HG02588 (cell line): Measurements from ENCODE around the gene CFHR1.
A peak's percentile ranks its signal among the peaks of the same experiment; 100 is the strongest.
"Not testable (repeated sequence)": the region's sequence is repeated elsewhere in the genome, so short reads cannot be mapped to it uniquely, and the experiment has no call there.

Experiments used
- ATAC-seq: cut with Tn5 transposase; IDR thresholded peaks from one replicate; pipeline ENCODE4 v1.9.1; 2021; ENCODE audit warnings: mild to moderate bottlenecking, moderate library complexity; ENCODE audit not compliant: unreplicated experiment

The CFHR1 gene

GRCh38 chr1:196819531-196819930, at the start of gene CFHR1:
TSS of gene CFHR1 (plus strand) at chr1:196819731. CDS start at chr1:196819845, 114 bp downstream.
- ATAC-seq = not testable (repeated sequence)

DNA sequence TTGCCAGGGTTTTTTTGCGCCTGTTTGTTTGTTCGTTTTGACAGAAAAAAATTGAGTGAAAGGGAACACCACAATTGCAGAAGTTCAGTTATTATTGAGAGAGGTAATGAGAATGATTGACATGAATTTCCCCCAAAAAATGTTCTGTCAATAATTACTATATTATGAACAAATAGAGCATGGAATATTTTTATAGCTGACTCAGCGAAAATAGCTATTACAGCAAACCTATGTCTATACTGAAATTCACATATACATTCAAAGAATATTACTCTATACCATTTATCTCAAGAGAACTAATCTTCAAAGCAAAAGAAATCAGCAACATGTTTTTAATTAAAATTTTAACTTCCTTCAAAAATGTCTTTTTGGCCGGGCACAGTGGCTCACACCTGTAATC, 49.7 kb upstream of the CFHR1 start:
- not testable (repeated sequence) for ATAC-seq

DNA sequence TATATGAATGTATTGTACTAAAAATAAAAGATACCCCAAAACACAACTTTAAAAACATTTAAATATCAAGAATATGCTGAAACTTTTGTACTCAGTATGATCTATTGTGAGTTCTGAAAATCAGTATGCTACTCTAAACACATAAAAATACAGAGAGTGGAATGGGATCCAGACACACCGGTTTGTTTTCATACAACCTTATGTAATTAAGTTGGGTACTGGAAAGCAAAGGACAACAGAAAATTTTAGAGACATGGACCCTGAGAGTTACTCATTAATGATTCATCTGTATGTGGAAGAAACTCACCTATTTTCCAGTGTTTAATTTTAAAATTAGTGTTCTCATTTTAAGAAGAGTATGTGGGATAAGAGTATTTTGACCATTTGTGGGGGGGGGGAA, 45.8 kb upstream of the CFHR1 start:
- ATAC-seq = no peak

DNA sequence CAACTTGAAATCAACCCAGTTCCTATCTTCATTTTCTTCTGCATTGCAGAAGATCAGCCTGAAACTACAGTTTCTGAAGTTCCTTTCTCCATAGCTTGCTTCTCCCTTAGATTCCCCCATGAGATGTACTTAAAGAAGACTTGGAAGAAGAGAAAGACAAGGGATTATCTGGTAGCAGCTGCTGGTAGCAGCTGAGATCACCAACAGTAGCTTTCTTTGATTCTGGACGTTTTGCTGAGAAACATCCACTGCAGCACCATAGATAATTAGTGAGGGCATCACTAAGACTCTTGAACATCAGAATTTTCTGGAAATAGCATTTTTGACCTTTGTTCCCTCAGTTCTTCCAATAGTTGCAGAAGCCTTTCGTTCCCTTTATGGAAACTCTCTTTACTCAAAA, 45.4 kb upstream of the CFHR1 start:
- ATAC-seq = no peak

DNA sequence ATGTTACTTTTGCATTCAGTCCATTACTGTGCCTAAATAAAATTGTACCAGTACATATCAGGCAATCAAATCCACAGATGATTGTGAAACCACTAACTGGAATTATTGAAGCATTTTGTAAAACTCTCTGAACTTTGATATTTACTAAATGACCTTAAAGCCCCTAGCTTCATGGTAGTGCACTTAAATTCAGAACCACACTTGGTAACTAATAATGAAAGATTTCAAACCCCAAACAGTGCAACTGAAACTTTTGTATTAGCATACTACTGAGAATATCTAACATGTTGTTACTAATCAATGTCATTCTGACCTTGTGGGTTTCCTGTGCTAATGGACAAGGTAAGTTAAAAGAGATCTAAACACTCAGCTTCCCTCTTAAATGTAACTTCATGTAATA, 44.9 kb upstream of the CFHR1 start, which contains the start of gene CFHR3:
CFHR3 (plus strand) TSS at position 238 of the 400 bp plus-strand sequence; CDS start at position 285, 47 bp downstream.
- peak; percentile 79 for ATAC-seq

- no peak for ATAC-seq
These were observed 41.9 kb upstream of the CFHR1 start for GRCh38 chr1:196777603-196778002.

- ATAC-seq = no peak
These were observed 40.4 kb upstream of the CFHR1 start for GRCh38 chr1:196779093-196779492.

DNA sequence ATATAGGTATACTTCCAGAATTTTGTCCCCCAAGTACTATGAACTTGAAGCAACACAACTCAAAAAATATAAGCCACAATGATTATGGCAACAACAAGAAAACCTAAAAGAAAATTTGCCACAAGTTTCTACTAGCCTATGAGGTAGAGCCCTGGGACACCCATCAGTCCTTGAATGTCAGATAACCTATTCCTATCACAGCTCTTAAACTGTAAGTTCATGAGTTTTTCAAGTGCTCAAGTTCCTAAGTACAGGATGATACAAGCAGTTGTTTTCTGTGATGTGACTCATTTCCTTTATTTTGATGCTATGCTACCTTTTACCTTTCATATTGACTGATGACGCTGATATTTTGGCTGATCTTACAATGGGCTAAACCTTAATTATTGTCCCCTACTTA, 28.3 kb upstream of the CFHR1 start:
- ATAC-seq = not testable (repeated sequence)

DNA sequence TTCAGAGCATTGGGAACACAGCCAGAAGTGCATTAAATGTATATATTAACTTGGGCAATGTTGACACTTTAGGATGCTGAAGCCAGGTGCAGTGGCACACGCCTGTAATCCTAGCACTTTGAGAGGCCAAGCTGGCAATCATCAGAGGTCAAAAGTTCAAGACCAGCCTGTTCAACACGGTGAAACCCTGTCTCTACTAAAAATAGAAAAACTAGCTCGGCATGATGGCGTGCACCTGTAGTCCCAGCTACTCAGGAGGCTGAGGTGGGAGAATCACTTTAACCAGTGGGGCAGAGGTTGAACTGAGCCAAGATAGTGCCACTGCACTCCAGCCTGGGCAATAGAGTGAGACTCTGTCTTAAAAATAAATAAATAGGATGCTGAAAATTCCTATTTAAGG, 25.4 kb upstream of the CFHR1 start:
- not testable (repeated sequence) for ATAC-seq

- no peak for ATAC-seq
These were observed 21.6 kb upstream of the CFHR1 start for GRCh38 chr1:196797891-196798290.

DNA sequence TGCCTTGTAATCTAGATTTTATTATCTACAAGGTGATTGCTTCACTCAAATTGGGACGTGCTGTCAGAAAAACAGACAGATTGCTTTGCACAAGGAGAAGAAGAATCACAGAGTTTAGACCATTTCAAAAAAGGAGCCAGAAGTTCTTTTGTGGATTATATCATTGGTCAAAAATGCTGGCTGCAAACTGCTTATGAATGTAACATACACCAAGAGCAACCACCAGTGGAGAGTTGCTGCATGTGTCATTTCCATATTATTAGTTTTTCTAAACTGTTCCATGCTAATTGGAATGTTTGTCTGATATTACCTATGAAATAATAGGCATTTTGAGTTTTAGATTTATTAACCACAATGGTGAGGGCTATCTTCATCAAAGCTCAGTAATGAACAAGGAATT, 17.6 kb upstream of the CFHR1 start:
- ATAC-seq = not testable (repeated sequence)

DNA sequence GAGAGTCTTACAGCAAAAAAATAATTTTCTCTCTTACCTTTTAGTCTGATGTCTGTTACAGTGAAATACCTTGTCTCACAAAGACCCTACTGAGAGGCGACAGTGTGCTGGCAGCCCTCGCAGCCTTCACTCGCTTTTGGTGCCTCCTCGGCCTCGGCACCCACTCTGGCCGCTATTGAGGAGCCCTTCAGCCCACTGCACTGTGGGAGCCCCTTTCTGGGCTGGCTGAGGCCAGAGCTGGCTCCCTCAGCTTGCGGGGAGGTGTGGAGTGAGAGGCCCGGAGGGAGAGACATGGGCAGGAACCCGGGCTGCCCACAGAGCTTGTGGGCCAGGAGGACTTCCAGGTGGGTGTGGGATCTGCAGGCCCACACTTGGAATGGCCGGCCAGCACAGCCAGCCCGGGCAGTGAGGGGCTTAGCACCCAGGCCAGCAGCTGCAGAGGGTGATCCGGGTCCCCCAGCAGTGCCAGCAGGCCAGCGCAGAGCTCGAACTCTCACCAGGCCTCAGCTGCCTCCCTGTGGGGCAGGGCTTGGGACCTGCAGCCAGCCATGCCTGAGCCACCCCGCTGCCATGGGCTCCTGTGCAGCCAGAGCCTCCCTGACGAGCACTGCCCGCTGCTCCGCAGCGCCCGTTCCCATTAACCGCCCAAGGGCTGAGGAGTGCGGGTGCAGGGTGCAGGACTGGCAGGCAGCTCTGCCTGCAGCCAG, 10.8 kb upstream of the CFHR1 start:
- no peak for ATAC-seq

DNA sequence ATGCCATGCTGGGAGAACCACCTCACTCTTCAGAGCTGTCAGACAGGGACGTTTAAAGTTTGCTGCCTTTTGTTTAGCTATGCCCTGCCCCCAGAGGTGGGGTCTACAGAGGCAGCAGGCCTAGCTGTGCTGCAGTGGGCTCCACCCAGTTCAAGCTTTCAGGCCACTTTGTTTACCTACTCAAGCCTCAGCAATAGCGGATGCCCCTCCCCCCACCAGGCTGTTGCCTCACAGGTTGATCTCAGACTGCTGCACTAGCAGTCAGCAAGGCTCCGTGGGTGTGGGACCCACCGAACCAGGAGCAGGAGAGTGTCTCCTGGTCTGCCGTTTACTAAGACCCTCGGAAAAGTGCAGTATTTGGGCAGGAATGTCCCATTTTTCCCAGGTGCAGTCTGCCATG, 2.1 kb upstream of the CFHR1 start:
- ATAC-seq = not testable (repeated sequence)

DNA sequence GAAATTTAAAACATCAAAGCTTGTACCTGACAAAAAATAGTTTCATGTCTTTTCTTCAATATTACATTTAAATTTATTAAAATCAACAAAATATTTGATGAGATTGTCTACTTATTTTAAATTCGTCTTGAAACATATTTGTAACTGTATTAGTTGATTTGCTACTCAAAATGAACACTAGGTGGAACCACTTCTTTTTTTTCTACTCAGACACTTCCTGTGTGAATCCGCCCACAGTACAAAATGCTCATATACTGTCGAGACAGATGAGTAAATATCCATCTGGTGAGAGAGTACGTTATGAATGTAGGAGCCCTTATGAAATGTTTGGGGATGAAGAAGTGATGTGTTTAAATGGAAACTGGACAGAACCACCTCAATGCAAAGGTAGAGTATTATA, 8.3 kb downstream of the CFHR1 start:
- not testable (repeated sequence) for ATAC-seq

DNA sequence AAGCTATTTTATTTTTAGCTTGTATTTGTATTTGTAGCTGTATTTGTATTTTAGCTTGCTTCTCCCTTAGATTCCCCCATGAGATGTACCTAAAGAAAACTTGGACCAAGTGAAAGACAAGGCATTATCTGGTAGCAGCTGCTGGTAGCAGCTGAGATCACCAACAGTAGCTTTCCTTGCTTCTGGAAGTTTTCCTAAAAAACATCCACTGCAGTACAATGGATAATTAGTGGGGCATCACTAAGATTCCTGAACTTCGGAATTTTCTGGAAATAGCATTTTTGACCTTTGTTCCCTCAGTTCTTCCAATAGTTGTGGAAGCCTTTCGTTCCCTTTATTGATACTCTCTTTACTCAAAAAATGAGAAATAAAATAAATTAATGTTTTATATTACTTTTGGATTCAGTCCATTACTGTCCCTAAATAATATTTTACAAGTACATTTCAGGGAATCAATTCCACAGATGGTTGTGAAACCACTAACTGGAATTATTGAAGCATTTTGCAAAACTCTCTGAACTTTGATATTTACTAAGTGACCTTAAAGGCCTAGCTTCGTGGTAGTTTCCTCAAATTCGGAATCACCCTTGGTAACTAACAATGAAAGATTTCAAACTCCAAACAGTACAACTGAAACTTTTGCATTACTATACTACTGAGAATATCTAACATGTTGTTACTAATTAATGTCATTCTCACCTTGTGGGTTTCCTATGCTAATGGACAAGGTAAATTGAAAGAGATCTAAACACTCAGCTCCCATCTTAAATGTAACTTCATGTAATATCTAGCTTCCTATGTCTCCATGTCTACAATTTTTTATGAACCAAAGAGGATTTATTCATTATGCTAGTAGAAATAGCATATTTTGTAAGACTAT, 30.3 kb downstream of the CFHR1 start:
- not testable (repeated sequence) for ATAC-seq

DNA sequence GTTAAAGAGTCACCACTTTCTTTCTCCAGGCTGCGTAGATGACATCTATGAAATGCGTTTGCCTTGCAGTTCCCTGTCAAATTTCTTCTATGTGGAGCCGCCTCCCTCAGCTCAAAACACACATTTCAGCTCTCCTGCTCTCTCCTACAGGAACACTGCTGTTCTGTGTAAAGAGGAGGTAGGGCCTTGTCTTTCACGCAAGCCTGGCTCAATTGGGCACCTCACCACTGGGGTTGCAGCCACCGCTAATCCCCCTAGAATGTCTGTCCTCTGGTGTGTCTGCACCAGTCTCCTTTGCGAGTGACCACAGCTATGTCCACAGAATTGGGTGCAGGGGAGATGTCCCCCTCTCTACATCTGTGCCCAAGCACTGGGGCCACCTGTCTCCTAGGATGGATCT, 36.5 kb downstream of the CFHR1 start:
- no peak for ATAC-seq

GRCh38 chr1:196857188-196857587, 37.7 kb downstream of the CFHR1 start:
- no peak for ATAC-seq

DNA sequence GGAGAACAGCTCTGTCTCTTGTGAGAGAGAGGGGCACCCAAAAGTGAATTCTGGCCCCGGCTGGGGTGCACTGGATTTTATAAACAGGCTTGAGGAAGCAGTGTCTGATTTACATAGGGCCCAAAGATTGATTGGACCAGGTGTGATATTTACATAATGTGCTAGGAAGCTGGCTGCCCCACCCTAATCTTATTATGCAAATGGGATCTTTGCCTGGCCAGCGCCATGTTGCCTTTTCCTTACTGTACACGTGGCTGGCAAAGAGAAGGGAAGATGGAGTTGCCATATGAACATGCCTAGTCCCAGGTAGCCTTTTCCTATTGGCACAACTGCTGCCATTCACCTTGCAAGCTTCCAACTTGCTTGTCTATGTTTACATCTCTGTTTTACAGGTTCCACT, 39.3 kb downstream of the CFHR1 start:
- ATAC-seq = no peak

DNA sequence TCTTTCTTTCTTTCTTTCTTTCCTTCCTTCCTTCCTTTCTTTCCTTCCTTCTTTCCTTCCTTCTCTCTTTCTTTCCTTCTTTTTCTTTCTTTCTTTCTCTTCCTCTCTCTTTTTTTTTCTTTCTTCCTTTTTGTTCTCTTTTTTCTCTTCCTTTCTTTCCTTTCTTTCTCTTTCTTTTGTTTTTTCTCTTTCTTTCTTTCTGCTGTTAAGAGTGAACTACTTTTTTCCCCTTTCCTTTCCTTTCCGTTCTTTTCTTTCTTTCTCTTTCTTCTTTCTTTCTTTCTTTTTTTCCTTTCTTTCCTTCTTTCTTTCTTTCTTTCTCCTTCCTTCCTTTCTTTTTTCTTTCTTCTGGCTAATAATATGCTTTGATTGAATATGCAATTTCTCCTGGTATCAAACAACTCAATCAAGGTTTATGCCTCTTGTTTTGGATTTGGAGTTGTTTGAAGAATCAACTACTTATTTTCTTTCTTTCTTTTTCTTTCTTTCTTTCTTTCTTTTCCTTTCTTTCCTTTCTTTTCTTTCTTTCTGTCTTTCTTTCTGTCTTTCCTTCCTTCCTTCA, 40.9 kb downstream of the CFHR1 start:
- ATAC-seq = no peak

DNA sequence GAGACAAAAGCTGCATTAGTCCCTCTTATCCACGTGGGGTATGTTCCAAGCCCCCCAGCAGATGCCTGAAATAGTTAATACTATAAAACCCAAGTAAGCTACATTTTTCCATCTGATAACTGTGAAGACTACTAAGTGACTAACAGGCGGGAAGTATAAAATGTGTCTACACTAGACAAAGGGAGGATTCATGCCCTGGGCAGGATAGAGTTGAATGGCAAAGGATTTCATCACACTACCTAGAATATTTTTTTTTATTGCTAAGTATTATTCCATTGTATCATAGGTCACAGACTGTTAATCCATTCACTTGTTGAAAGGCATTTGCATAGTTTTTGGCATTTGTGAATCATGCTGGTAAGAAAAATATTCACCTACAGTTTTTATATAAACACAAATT, 41.9 kb downstream of the CFHR1 start:
- no peak for ATAC-seq

GRCh38 chr1:196866974-196867373, 47.4 kb downstream of the CFHR1 start:
- ATAC-seq = no peak

- ATAC-seq = no peak
These were observed 53.9 kb downstream of the CFHR1 start for GRCh38 chr1:196873385-196873784.
